Kidney (tissue), 14 donors: Measurements from ENCODE around the gene B3GNT3. TPM values are rescaled to one million over a fixed set of nuclear protein-coding genes. Genes with fewer than 3 reads are reported as not detected.

Experiments used
- DNase-seq, 5 donors: peaks; one replicate each; pipeline ENCODE4 v3.0.0-alpha.2; 2013 to 2020
- FAIRE-seq: peaks from 2 replicates; lab custom pipeline; 2012; peaks lifted over from hg19 to GRCh38; lab: Jason Lieb, UNC
- H3K27ac ChIP-seq, 2 donors: one replicate each; pipeline ENCODE4 v1.7.0; 2013; ENCODE audit warnings: low read depth in 2 of 2, low read length in 2 of 2, inconsistent platforms in 1 of 2
- H3K27me3 ChIP-seq: one replicate; pipeline ENCODE4 v1.7.1; 2013; ENCODE audit warnings: low read length, inconsistent platforms; ENCODE audit not compliant: control insufficient read depth, insufficient read depth
- H3K36me3 ChIP-seq, 3 donors: one replicate each; pipeline versions ENCODE4 v1.7.0 to v1.7.1; 2013; ENCODE audit warnings: low read length in 3 of 3, control low read depth in 1 of 3, inconsistent platforms in 1 of 3; ENCODE audit not compliant: insufficient read depth in 3 of 3, control insufficient read depth in 2 of 3
- H3K4me1 ChIP-seq, 3 donors: one replicate each; pipeline versions ENCODE4 v1.7.0 to v1.7.1; 2013; ENCODE audit warnings: low read length in 3 of 3, inconsistent platforms in 1 of 3, low read depth in 1 of 3; ENCODE audit not compliant: control insufficient read depth in 2 of 3, insufficient read depth in 2 of 3
- H3K4me3 ChIP-seq, 3 donors: one replicate each; pipeline versions ENCODE4 v1.7.0 to v1.8.1; 2013; ENCODE audit warnings: low read length in 3 of 3, control low read depth in 1 of 3, inconsistent platforms in 1 of 3
- H3K9ac ChIP-seq, 3 donors: one replicate each; pipeline versions ENCODE4 v1.7.0 to v1.7.1; 2013; ENCODE audit warnings: low read length in 3 of 3, control low read depth in 1 of 3, inconsistent platforms in 1 of 3
- H3K9me3 ChIP-seq, 3 donors: one replicate each; pipeline versions ENCODE4 v1.7.0 to v1.7.1; 2013; ENCODE audit warnings: low read length in 3 of 3, control low read depth in 1 of 3, inconsistent platforms in 1 of 3; ENCODE audit not compliant: control insufficient read depth in 2 of 3, insufficient read depth in 1 of 3
- intact Hi-C: fragments of 100-400 bp; cut with DNase I; formaldehyde crosslinking; loops from one replicate; pipeline ENCODE4 v1.11.1; 2022
- polyA plus RNA-seq: library from polyadenylated mRNA; stranded (reverse); fragments of 350-450 nt; fragmentation: Illumina TruSeq; extraction: RNeasy Lipid Tissue Mini Kit (QIAGEN cat#74804); gene quantifications from one replicate; pipeline ENCODE4 v1.2.3, GENCODE V29; 2014; ENCODE audit warnings: low read depth, low replicate concordance; ENCODE audit not compliant: insufficient read depth
- total RNA-seq: library from RNA; stranded (reverse); fragmentation: NEBNext Ultra II Directional; extraction: Animal tissue kit (Norgen Biotek cat#: 25700); gene quantifications from one replicate; pipeline ENCODE4 v1.2.1, GENCODE V29; 2021
- TF ChIP-seq, protein P1 (sequence below): IDR thresholded peaks from 3 replicates; pipeline ENCODE4 v1.5.1; 2012; ENCODE audit warnings: mild to moderate bottlenecking, moderate library complexity, borderline replicate concordance; ENCODE audit not compliant: insufficient read depth; ENCODE audit errors: extremely low read depth
- donor health status: control.
- donor health status: control.
- donor health status: control.
- donor health status: control.
- donor health status: control.
- donor health status: DM: yes; HTN: yes; CAD: no.
- donor health status: Normal renal cell carcinoma (clear cell type).

B3GNT3 gene
- total and polyA plus RNA-seq, 2 donors from 2014 or later = 2.0 to 36.2 TPM

DNA sequence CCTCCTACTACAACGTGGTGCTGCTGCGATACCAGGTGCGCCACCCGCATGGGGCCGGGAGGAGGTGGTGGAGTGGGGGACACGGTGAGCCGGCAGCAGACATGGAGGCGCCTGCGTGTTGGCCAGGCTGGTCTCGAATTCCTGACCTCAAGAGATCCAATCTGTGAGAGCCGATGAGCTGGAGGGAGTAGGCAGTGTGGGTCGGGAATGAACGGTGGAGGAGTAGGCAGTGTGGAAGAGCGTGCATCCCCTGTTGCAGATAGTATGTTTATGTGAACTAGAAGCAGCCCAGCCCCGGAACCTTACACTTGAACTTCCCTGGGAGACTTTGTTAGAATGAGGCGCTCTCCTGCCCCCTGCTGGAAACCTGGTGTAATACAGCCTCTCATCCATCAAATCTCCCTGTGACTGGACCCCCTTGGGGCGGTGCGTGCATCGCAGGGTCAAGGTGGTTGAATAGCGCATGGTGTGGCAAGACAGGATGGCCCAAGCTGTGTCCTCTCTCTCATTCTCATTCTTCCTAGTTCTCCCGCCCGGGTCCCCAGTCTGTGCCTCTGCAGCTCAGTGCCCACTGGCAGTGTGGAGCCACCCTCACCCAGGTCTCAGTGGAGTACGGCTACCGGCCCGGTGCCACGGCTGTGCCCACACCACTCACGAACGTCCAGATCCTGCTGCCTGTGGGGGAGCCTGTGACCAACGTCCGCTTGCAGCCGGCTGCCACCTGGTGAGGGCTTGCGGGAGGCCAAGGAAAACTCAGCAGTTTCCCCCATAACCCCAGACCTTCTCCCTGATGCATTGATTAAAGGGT lies 10.5 kb upstream of the B3GNT3 start:
- Histone ChIP-seq H3K4me1 (no peaks in the 10 kb centered on the region), H3K4me3 (peak overlapping the region in 2 of 3 donors; percentile 3 to 4), H3K27me3 (no peaks in the 10 kb centered on the region), H3K36me3 (no peaks in the 10 kb centered on the region), H3K27ac (no peak overlapping the region), H3K9me3 (no peaks in the 10 kb centered on the region), H3K9ac (no peak overlapping the region)
- TF ChIP-seq, protein P1, sequence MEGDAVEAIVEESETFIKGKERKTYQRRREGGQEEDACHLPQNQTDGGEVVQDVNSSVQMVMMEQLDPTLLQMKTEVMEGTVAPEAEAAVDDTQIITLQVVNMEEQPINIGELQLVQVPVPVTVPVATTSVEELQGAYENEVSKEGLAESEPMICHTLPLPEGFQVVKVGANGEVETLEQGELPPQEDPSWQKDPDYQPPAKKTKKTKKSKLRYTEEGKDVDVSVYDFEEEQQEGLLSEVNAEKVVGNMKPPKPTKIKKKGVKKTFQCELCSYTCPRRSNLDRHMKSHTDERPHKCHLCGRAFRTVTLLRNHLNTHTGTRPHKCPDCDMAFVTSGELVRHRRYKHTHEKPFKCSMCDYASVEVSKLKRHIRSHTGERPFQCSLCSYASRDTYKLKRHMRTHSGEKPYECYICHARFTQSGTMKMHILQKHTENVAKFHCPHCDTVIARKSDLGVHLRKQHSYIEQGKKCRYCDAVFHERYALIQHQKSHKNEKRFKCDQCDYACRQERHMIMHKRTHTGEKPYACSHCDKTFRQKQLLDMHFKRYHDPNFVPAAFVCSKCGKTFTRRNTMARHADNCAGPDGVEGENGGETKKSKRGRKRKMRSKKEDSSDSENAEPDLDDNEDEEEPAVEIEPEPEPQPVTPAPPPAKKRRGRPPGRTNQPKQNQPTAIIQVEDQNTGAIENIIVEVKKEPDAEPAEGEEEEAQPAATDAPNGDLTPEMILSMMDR = peak; percentile 62
- FAIRE-seq (no peak), DNase-seq (peak; percentile 78 to 91 (median 86))
- intact Hi-C loops = no loop called here

DNA sequence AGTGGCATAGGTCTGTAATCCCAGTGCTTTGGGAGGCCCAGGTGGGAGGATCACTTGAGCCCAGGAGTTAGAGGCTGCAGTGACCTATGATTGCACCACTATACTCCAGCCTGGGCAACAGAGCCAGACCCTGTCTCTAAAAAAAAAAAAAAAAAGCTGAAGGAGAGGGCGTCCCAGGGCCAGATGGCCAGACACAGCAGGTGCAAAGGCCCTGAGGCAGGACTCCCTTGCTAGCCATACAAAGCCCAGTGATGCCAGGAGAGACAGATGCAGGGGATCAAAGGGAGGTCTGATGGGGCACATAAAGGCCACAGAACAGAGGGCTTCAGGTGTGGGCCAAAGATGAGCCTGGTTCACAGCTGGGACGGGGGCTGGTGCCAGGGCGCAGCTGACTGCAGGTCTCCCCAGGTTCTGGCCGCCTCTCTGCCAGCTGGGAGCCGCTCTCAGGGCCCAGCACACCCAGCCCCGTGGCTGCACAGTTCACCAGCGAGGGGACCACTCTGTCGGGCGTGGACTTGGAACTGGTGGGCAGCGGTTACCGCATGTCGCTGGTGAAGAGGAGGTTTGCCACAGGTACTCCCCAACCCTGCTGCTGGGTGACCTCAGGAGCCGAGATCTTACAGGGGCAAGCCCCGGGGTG lies 7.5 kb upstream of the B3GNT3 start:
- H3K4me3 ChIP-seq = no peak overlapping the region
- no peaks in the 10 kb centered on the region for H3K9me3 ChIP-seq
- DNase-seq (no peak), FAIRE-seq (no peak)
- intact Hi-C loops = no loop called here
- no peaks in the 10 kb centered on the region for H3K27me3 ChIP-seq
- no peak overlapping the region for H3K27ac ChIP-seq
- no peaks in the 10 kb centered on the region for H3K36me3 ChIP-seq
- TF ChIP-seq, protein P1 = no peak
- no peak overlapping the region for H3K9ac ChIP-seq
- H3K4me1 ChIP-seq = no peaks in the 10 kb centered on the region

DNA sequence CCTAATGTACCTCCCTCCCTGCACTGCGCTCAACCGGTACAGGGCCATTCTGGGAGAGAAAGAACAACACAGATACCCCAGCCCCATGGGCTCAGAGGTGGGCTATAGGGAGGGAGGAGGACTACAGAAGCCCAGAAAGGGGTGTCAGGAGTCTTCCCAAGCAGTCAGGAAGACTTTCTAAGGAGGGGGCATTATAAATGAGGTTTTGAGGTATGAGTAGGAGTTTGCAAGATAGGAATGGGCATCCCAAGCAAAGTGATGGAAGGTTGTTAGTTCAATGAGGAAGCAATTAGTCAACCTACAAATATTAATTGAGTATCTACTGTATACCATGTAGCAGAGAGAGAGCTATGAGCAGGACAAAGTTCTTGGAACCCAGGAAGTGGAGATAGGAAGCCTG lies 6.3 kb upstream of the B3GNT3 start:
- FAIRE-seq = no peak
- no peaks in the 10 kb centered on the region for H3K4me1 ChIP-seq
- intact Hi-C loops = no loop called here
- no peak overlapping the region for H3K27ac ChIP-seq
- H3K4me3 ChIP-seq = no peak overlapping the region
- no peaks in the 10 kb centered on the region for H3K36me3 ChIP-seq
- no peak for DNase-seq
- no peaks in the 10 kb centered on the region for H3K9me3 ChIP-seq
- H3K9ac ChIP-seq = no peak overlapping the region
- TF ChIP-seq, protein P1 = no peak
- H3K27me3 ChIP-seq = no peaks in the 10 kb centered on the region
